HepG2 (cell line): ENCODE measurements around the gene ELL. TPM values are rescaled to one million over a fixed set of nuclear protein-coding genes. Genes with fewer than 3 reads are reported as not detected.

Source experiments
- ATF3 ChIP-seq: sonication (generic); formaldehyde crosslinking; IDR thresholded peaks from 2 replicates; pipeline ENCODE4 v1.4.0; 2020; ENCODE audit warnings: missing genetic modification reagents
- CEBPB ChIP-seq: IDR thresholded peaks from 2 replicates; pipeline ENCODE4 v1.6.1; 2011; ENCODE audit warnings: low read depth, low read length, improper control_type of control experiment, borderline replicate concordance
- DR1 ChIP-seq: sonication (generic); formaldehyde crosslinking; IDR thresholded peaks from 2 replicates; pipeline ENCODE4 v1.8.0; 2021; ENCODE audit warnings: mild to moderate bottlenecking, missing genetic modification reagents, inconsistent platforms
- FLYWCH1 ChIP-seq: sonication (generic); formaldehyde crosslinking; IDR thresholded peaks from 2 replicates; pipeline ENCODE4 v1.8.1; 2023; ENCODE audit warnings: mild to moderate bottlenecking, missing genetic modification reagents
- FOXA3 ChIP-seq: IDR thresholded peaks from 2 replicates; pipeline ENCODE4 v1.6.1; 2016; ENCODE audit warnings: missing genetic modification reagents, missing compliant biosample characterization
- NR2C2 ChIP-seq: sonication (generic); formaldehyde crosslinking; IDR thresholded peaks from 2 replicates; pipeline ENCODE4 v1.4.0; 2020; ENCODE audit warnings: missing genetic modification reagents, mild to moderate bottlenecking, moderate library complexity, borderline replicate concordance
- NR2F2 ChIP-seq: IDR thresholded peaks from 2 replicates; pipeline ENCODE4 v1.6.1; 2012; ENCODE audit warnings: low read depth, inconsistent platforms, borderline replicate concordance
- PPARG ChIP-seq: conservative IDR thresholded peaks from 2 replicates; pipeline ENCODE4 v1.6.1; 2016; ENCODE audit warnings: missing biosample characterization, missing genetic modification reagents
- REXO4 ChIP-seq: sonication (generic); formaldehyde crosslinking; IDR thresholded peaks from 2 replicates; pipeline ENCODE4 v1.8.0; 2022; ENCODE audit warnings: missing genetic modification reagents, mild to moderate bottlenecking, borderline replicate concordance
- SAP130 ChIP-seq: IDR thresholded peaks from 2 replicates; pipeline ENCODE4 v1.6.1; 2016; ENCODE audit warnings: low read depth
- SKI ChIP-seq: fragments of 450-650 bp; IDR thresholded peaks from one replicate; pipeline ENCODE4 v1.6.1; 2018; ENCODE audit warnings: mild to moderate bottlenecking; ENCODE audit not compliant: partially characterized antibody
- SP5 ChIP-seq: IDR thresholded peaks from 2 replicates; pipeline ENCODE4 v1.6.1; 2016; ENCODE audit warnings: low read depth, borderline replicate concordance
- THYN1 ChIP-seq: sonication (generic); formaldehyde crosslinking; IDR thresholded peaks from 2 replicates; pipeline ENCODE4 v1.8.1; 2023; ENCODE audit warnings: low read depth, mild to moderate bottlenecking, moderate library complexity, missing genetic modification reagents, borderline replicate concordance
- ZBTB37 ChIP-seq: sonication (generic); formaldehyde crosslinking; IDR thresholded peaks from 2 replicates; pipeline ENCODE4 v1.4.0; 2020; ENCODE audit warnings: mild to moderate bottlenecking, missing genetic modification reagents
- ZEB1 ChIP-seq: IDR thresholded peaks from 2 replicates; pipeline ENCODE4 v1.6.1; 2012; ENCODE audit warnings: mild to moderate bottlenecking, low read depth, inconsistent platforms; ENCODE audit not compliant: insufficient replicate concordance
- ZNF281 ChIP-seq: sonication (generic); formaldehyde crosslinking; IDR thresholded peaks from 2 replicates; pipeline ENCODE4 v1.4.0; 2020; ENCODE audit warnings: missing genetic modification reagents, borderline replicate concordance
- ZNF382 ChIP-seq: sonication (generic); formaldehyde crosslinking; IDR thresholded peaks from 2 replicates; pipeline ENCODE4 v1.5.0; 2020; ENCODE audit warnings: missing genetic modification reagents, mild to moderate bottlenecking, borderline replicate concordance
- ZNF432 ChIP-seq: sonication (generic); formaldehyde crosslinking; IDR thresholded peaks from 2 replicates; pipeline ENCODE4 v1.5.0; 2020; ENCODE audit warnings: missing genetic modification reagents, mild to moderate bottlenecking, borderline replicate concordance
- ZNF468 ChIP-seq: sonication (generic); formaldehyde crosslinking; IDR thresholded peaks from 2 replicates; pipeline ENCODE4 v1.8.0; 2022; ENCODE audit warnings: mild to moderate bottlenecking, moderate library complexity, missing genetic modification reagents
- ZNF549 ChIP-seq: sonication (generic); formaldehyde crosslinking; IDR thresholded peaks from 2 replicates; pipeline ENCODE4 v1.5.0; 2020; ENCODE audit warnings: missing genetic modification reagents
- ZNF556 ChIP-seq: sonication (generic); formaldehyde crosslinking; IDR thresholded peaks from 2 replicates; pipeline ENCODE4 v1.4.0; 2020; ENCODE audit warnings: mild to moderate bottlenecking, missing genetic modification reagents, borderline replicate concordance
- ZNF570 ChIP-seq: sonication (generic); formaldehyde crosslinking; IDR thresholded peaks from 2 replicates; pipeline ENCODE4 v1.4.0; 2020; ENCODE audit warnings: mild to moderate bottlenecking, missing genetic modification reagents, borderline replicate concordance
- ZNF577 ChIP-seq: sonication (generic); formaldehyde crosslinking; IDR thresholded peaks from 2 replicates; pipeline ENCODE4 v1.4.0; 2020; ENCODE audit warnings: mild to moderate bottlenecking, low read depth, missing genetic modification reagents, borderline replicate concordance
- ZNF605 ChIP-seq: sonication (generic); formaldehyde crosslinking; IDR thresholded peaks from 2 replicates; pipeline ENCODE4 v1.8.0; 2022; ENCODE audit warnings: mild to moderate bottlenecking, missing genetic modification reagents
- ZNF615 ChIP-seq: sonication (generic); formaldehyde crosslinking; IDR thresholded peaks from 2 replicates; pipeline ENCODE4 v1.5.0; 2020; ENCODE audit warnings: mild to moderate bottlenecking, missing genetic modification reagents, borderline replicate concordance
- ZNF776 ChIP-seq: sonication (generic); formaldehyde crosslinking; IDR thresholded peaks from 2 replicates; pipeline ENCODE4 v1.4.0; 2020; ENCODE audit warnings: mild to moderate bottlenecking, missing genetic modification reagents
- ZSCAN20 ChIP-seq: sonication (generic); formaldehyde crosslinking; IDR thresholded peaks from 2 replicates; pipeline ENCODE4 v1.4.0; 2020; ENCODE audit warnings: missing genetic modification reagents, mild to moderate bottlenecking, borderline replicate concordance
- polyA plus RNA-seq, 8 experiments: library from polyadenylated mRNA; depleted of rRNA in 3 of 8; stranded (reverse) in 7 of 8; unstranded in 1 of 8; fragments of >200 nt; fragmentation: Illumina TruSeq in 4 of 8; extraction: Trizol in 4 of 8; gene quantifications; 2 replicates each; pipeline versions ENCODE4 v1.2.1 to v1.2.3, GENCODE V29; 2011 to 2016; ENCODE audit warnings: low read depth in 4 of 8, missing spikeins in 1 of 8, mixed read lengths in 1 of 8; ENCODE audit not compliant: insufficient read depth in 1 of 8
- total RNA-seq, 5 experiments: library from RNA; depleted of rRNA; stranded (reverse); fragments of >200 nt; fragmentation: Illumina TruSeq; extraction: Trizol; gene quantifications; 2 replicates each; pipeline ENCODE4 v1.2.3, GENCODE V29; 2016; ENCODE audit warnings: low read depth in 1 of 5

Gene ELL
- total and polyA plus RNA-seq, 2 of the 13 experiments (the other 11 are each of a cell fraction or from before 2014, with no cell fraction given), result 3.7 to 5.4 TPM

GRCh38 chr19:18417250-18418028 lies 104.4 kb downstream of the ELL start (continued):
- TF ChIP-seq ZNF605 (CRISPR knock-in tag) (peak; percentile 36; the same call in 1 of the 2 replicates), CEBPB (no peak), ZEB1 (no peak), ZNF432 (CRISPR knock-in tag) (no peak), ZNF281 (peak; percentile 71; the same call in 1 of the 2 replicates), ZSCAN20 (CRISPR knock-in tag) (peak; percentile 82; the same call in 1 of the 2 replicates), SP5 (CRISPR knock-in tag) (peak; percentile 83), SAP130 (CRISPR knock-in tag) (peak; percentile 75), ZNF382 (CRISPR knock-in tag) (no peak), FOXA3 (no peak), NR2C2 (no peak), ATF3 (CRISPR knock-in tag) (no peak), FLYWCH1 (CRISPR knock-in tag) (no peak), ZNF549 (no peak), ZNF468 (CRISPR knock-in tag) (no peak), ZNF776 (CRISPR knock-in tag) (peak; percentile 7; the same call in 1 of the 2 replicates), SKI (no peak), ZNF570 (CRISPR knock-in tag) (no peak), NR2F2 (no peak), THYN1 (CRISPR knock-in tag) (no peak), ZNF556 (CRISPR knock-in tag) (no peak; the same call in 1 of the 2 replicates), DR1 (CRISPR knock-in tag) (no peak), ZNF615 (CRISPR knock-in tag) (no peak), ZBTB37 (CRISPR knock-in tag) (no peak), ZNF577 (CRISPR knock-in tag) (no peak), PPARG (CRISPR knock-in tag) (no peak), REXO4 (CRISPR knock-in tag) (no peak)
